Heart left ventricle (tissue), 13 donors: Measurements from ENCODE around the gene CMIP.

Experiments used
- CTCF ChIP-seq, 12 donors: fragments of 200-600 bp; sonication (generic) in 4 of 12; IDR thresholded peaks; one replicate each; pipeline versions ENCODE4 v1.5.0 to v1.8.0; 2018 to 2022; ENCODE audit warnings: antibody characterized with exemption in 12 of 12, mild to moderate bottlenecking in 5 of 12
- POLR2A ChIP-seq, 2 donors: fragments of 450-650 bp; IDR thresholded peaks; one replicate each; pipeline ENCODE4 v1.6.1; 2017; ENCODE audit warnings: antibody characterized with exemption in 2 of 2, mild to moderate bottlenecking in 2 of 2, moderate library complexity in 2 of 2
- donor health status: ischemic (EF 13 %, LVEDD 7.1; RV severe dilation, severe dysfunction).
- donor health status: DM: no; HTN: yes; CAD: no.
- donor health status: DM: no; HTN: no; CAD: no.
- donor health status: ischemic (EF 25% LVEDD 6.9; RV normal size, moderate dysfunction).
- donor health status: ischemic (EF 25% LVEDD 5.7; RV mildly dilated, moderate dysfunction).
- donor health status: ischemic (EF 35%, LVEDD 5.7; RV mildly dilated, moderate dysfunction).
- donor health status: nonischemic (EF 11% LVEDD 7.7; RV severe dilation, severe dysfunction).
- donor health status: DM: yes; HTN: yes; CAD: no.
- donor health status: PGD.
- donor health status: ischemic (EF 29% LVEDD 5.4; RV normal size, mild dysfunction).
- donor health status: nonischemic (EF 23%, LVEDD 6.1; RV moderate dilation, normal function).

- no peak for TF ChIP-seq CTCF (IDR thresholded peaks at IDR 0.05)
- TF ChIP-seq POLR2A (IDR thresholded peaks at IDR 0.05): no peak
These were observed 273.1 kb downstream of the CMIP start for GRCh38 chr16:81717662-81718189.
